GM11168 (cell line): ENCODE results near the gene BBS5.
"Not testable (repeated sequence)": the region's sequence is repeated elsewhere in the genome, so short reads cannot be mapped to it uniquely, and the experiment has no call there.

ENCODE experiments used
- in situ Hi-C: fragments of 300-500 bp; cut with MboI; formaldehyde crosslinking; loops from one replicate; pipeline ENCODE4 v1.12.0; 2022; ENCODE audit warnings: low sequenced_read_pairs; ENCODE audit not compliant: unreplicated experiment

Gene BBS5

GRCh38 chr2:169539460-169539859 is 60.2 kb downstream of the BBS5 start:
- in situ Hi-C loops, result not testable (repeated sequence)

DNA sequence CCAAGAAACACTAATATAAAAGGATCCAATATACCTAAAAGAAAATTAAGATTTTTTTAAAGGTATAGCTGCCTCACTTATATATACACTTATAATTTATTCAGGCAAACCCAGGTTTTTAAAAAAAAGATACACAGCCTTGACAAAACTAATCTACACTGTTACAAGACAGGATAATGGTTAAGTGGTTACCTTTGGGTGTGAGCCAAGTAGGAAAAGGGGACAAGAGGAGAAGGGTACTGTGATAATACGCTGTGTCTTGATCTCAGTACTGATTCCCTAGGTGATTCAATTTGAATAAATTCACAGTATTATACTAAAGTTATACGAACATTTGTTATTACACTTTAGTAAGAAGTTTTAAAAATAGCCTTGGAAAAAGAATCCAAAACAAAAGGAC is 60.9 kb downstream of the BBS5 start:
- in situ Hi-C loops, result no loop called here

- in situ Hi-C loops, result no loop called here
Observed at GRCh38 chr2:169542433-169542832, 63.1 kb downstream of the BBS5 start.

DNA sequence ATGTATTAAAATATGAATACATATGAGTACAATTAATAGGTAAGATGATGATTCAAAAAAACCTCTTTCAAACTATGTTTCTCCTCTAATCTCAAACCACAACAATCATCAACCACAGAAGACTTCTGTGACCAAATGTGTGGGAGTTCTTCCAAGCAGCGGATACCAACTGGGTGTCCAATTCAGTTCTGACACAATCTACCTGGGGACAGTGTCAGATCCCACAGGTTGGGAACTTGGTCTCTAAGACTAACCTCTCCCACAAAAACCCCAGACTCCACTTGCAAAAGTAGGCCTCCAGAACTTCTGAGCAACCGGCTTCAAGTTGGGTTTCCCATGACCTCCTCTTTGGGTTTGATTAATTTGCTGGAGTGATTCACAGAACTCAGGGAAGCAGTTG is 67.5 kb downstream of the BBS5 start:
- in situ Hi-C loops, result no loop called here
